GM18502 (cell line): ENCODE results near the gene KIAA0408.
A peak's percentile ranks its signal among the peaks of the same experiment; 100 is the strongest.

ENCODE experiments used
- ATAC-seq: cut with Tn5 transposase; IDR thresholded peaks from one replicate; pipeline ENCODE4 v1.9.1; 2021; ENCODE audit warnings: mild to moderate bottlenecking; ENCODE audit not compliant: unreplicated experiment, poor library complexity

Gene KIAA0408

DNA sequence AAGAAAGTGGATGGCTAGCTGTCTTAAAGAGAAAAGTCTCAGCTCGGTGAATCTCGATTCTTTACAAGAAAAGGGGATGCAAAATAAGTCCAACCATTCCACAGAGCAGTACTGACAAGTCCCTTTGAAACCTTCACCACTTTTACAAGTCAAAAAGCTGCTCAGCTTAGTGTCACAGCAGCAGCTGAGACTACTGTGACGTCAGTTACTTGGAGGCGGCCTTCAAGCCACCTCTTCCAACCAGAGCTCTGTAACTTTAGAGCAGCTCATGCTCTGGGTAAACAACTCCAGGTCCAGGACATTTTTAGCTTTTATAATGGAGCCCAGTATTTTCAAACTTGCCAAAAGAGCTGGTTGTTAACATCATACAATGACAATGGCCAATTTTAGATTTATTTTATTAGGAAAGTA lies at the start of gene KIAA0408:
TSS of gene KIAA0408 (minus strand) at position 159 of the 411 bp plus-strand sequence. CDS start 5,408 bp downstream, outside the sequence.
- ATAC-seq, result no peak

DNA sequence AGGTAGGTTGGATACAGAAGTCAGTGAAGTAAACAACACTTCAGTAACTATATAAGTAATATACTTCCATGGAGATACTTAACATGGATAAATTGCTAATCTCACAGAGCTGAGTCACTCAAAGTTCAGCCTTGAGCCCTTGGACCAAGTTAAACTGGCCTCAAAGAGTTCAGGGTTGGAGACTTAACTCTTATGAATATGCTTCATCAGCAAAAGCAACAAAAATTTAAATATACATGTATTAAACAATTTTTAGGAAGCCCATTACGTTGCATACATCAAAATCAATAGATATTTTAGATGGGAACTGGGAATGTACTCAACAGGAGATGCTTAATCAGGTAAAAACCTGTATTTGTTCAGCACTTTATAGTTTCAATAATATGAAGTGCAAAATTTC lies 47.7 kb upstream of the KIAA0408 start:
- ATAC-seq, result no peak

DNA sequence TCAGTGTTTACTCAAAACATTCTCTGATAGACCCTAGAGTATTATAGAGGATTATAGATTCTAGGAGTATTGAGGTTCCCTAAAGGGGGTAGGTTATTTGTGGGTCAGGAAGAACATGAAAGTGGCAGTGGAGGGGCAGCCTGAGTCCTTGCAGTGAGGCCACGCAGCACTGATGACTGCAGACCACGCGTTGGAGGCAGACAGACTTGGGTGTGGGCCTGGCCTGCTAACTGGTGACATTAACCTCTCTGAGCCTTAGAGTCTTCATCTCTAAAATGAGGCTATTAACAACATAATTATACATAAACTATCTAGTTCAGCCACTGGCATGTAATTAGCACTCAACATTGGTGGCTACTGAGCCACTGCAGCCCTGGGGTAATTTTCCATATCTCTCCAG lies 43.8 kb upstream of the KIAA0408 start:
- ATAC-seq, result no peak

DNA sequence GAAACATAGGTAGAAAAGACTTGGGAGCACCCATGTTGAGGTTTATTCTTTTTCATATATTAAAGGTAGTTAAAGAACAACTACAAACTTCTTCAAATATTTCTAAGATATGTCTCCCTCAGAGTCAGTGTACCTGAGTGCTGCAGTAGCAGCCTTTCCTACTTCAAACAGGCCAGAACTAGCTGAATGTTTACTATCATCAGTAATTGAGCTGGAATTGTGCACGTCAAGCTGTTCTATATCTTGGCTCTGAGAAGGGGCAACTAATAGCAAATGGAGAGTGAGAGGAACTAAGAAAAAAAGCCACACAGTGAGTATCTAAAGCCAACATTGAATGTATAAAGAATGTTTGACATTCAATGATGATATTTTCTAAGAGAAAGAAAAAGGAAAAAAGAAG lies 38.2 kb upstream of the KIAA0408 start:
- no peak for ATAC-seq

DNA sequence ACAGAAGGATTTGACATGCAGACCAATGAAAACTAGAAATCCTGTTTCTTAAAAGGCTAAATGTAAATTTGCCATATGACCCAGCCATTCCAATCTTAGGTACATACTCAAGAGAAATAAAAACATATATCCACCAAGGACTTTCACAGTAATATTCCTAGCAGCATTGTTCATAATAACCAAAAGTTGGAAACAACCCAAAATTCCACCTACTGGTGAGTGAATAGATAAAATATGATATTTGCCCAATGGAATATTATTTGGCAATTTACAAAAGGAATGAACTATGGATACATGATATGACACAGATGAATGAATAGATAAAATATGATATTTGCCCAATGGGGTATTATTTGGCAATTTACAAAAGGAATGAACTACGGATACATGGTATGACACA lies 37.3 kb upstream of the KIAA0408 start:
- ATAC-seq, result no peak

DNA sequence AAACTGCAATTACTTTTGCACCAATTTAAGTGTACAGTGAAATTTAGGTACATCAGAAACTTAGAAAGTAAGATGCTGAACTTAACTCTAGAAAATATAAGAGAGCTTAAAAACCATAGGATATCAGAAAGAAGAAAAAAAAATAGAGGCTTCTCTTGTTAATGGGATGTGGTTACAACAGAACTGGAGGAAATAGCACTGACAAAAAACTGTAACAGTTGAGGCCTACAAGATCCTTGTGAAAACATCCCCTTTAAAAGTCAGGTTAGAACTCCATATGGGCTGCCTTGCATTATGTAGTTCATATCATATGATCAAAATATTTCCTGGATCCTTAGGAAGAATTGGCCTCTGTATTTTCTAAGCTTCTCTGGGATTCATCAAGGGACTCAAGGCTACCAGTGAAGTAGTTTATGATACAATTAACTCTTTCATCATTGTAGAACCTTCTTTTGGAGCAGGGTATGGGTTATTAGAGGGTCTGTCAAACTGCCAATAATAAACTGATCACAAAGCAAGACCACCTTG lies 35.1 kb upstream of the KIAA0408 start:
- ATAC-seq, result no peak

DNA sequence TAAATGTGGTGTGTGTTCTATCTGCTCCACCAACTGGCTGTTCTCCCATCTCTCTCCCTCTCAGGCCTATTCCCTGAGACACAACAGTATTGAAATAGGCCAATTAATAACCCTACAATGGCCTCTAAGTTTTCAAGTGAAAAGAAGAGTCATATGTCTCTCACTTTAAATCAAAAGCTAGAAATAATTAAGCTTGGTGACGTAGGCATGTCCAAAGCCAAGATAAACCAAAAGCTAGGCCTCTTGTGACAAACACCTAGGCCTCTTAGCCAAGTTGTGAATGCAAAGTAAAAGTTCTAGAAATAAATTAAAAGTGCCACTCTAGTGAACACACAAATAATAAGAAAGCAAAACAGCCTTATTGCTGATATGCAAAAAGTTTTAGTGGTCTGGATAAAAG lies 30.1 kb upstream of the KIAA0408 start:
- ATAC-seq, result no peak

DNA sequence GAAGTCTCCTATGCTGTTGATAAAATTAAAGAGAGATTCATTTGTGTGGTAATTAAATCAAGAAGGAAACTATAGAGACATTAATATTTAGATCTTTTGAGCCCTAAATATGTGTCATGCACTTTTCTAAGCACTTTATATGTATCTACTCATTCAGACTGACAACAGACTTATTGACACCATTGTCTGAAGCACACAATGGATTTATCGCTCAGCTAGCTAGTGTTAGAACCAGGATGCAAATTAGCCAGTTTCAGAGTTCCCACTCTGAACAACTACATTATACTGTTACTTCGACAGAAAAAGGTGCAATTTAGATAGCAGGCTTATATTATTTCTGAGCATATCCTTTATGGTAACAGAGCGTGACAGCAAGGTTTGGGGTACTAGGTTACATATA lies 27.7 kb upstream of the KIAA0408 start:
- ATAC-seq, result no peak

DNA sequence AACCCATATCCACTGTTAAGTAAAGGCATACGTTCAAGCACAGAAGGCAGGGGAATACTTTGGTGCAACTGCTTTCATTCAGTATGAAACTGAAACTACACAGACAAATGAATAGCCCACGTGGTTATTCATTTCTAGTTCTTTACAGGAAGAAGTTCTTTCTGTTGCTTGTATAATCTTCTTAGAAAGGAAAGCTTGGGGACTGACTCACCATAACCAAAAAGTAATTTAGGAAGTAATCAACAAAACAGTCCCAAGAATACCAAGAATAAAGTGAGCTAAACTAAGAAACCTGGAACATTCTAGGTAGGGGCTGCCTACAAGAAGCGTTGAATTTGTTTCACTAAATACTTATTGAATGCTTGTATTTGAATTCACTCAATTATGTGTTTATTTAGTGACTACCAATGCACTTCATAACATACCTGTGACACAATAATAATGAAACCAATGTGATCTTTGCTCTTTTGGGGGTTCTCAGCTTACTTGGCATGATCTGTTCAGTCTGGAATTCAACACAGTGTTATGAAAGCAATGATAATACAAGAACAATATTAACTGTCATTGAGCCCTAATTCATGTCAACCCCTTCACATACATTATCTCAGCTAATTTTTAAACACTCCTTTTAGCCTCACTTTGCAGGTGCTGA lies 25.1 kb upstream of the KIAA0408 start:
- ATAC-seq, result peak; percentile 100

DNA sequence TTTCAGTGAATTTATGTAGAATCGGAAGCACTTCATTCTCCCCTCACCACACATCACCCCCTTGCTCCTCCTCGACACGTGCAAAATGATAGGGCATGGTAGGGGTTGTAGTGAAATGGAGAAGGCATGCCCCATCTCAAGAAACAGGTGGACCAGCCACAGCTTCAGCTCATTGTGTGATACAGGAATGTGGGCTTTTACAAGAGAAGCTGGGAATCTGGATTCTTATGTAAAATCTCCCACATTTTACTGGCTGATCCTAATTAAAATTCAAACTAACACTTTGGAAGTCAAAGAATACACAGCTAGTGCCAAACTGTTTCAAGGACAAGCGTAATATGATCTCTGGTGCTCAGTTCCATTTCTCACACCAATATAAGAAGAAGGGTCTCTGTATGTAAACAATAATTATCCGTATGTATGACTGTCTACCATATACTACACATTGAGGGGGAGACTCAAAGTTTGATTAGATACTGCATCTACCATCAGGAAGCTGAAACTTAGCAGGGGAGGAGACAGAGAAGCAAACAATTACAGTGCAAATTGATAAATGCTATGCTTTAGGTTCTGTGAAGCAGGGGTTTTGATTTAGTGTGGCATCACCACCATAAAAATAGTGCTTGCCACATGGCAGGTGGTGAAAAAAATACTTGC lies 24.3 kb upstream of the KIAA0408 start:
- ATAC-seq, result peak; percentile 30

DNA sequence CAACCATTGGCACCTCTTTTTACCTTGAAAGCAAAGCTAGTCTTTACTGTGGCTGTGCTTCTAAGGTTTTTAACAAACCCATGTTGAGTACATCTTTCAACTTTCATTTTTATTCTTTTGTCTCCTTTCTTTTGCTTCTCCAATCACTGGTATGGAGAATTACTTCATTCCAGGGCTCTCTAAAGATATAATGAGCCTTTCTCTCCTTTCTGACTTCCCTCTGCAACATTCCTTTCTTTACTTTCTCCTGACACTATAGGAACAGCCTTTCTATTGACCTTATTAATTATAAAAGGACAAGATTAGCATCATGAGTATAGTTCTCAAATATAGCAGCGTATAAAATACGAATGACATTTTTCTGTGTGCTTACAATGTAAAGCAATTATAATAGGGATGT lies 23.1 kb upstream of the KIAA0408 start:
- ATAC-seq, result no peak

DNA sequence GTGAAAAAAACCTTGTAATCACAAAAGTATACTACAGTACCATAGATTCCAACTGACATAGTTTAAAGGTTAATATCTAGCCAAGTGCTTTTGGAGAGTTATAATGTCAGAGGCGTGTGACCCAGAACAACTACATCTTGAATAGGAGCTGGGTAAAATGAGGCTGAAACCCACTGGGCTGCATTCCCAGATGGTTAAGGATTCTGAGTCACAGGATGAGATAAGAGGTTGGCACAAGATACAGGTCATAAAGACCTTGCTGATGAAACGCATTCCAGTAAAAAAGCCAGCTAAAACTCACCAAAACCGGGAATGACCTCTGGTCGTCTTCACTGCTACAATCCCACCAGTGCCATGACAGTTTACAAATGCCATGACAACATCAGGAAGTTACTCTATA lies 22.4 kb upstream of the KIAA0408 start:
- ATAC-seq, result no peak

DNA sequence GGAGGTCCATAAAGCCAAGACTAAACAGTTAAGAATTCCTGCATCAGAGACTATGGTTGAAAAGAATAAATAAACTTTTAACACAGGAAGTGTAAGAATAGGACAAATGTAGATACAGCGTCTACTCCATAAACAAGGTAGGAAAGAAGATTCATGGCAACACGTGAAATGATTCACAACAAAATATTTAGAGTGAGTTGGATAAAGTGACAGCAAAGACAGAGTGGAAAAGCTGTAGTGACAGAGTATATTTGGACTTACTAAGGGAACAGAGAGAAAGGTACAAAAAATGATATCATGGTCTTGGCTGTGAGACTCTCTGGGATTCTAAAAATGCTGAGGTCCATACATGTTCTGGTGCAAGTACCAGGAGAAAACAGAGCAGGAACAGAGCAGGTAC lies 21.9 kb upstream of the KIAA0408 start:
- no peak for ATAC-seq

DNA sequence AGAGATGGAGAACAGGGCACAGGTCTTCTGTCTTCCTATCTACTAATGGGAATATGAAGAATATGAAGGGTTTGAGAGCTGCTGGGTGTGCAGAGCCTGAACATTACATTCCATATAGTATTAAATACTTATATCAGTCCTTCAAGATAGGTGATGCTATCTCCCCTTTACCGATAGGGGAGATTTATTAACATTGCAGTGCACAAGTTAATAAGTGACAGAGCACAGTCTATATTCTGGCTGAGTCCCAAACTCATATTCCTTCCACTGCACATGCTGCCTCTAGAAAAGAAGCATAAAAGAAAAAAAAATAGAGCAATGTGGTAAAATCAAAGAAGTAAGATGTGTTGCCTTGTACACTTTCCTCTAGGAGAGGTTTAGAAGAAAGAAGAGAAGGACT lies 18.5 kb upstream of the KIAA0408 start:
- ATAC-seq, result no peak

DNA sequence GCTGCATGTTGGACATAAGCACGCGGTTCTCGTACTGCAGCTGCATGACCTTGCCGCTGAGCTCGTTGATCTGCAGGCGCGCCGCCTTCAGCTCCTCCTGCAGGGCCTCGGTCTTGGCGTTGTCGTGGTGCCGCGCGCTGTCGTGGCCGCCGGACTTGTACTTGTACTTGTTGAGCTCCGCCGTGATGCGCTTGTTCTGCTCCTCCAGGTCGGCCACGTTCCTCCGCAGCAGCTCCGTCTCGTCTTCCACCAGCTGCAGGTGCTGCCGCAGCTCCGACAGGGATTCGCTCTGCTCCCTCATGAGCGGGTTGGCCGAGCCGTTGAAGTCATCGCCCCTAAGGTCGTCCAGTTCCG lies 16.6 kb upstream of the KIAA0408 start:
- no peak for ATAC-seq

DNA sequence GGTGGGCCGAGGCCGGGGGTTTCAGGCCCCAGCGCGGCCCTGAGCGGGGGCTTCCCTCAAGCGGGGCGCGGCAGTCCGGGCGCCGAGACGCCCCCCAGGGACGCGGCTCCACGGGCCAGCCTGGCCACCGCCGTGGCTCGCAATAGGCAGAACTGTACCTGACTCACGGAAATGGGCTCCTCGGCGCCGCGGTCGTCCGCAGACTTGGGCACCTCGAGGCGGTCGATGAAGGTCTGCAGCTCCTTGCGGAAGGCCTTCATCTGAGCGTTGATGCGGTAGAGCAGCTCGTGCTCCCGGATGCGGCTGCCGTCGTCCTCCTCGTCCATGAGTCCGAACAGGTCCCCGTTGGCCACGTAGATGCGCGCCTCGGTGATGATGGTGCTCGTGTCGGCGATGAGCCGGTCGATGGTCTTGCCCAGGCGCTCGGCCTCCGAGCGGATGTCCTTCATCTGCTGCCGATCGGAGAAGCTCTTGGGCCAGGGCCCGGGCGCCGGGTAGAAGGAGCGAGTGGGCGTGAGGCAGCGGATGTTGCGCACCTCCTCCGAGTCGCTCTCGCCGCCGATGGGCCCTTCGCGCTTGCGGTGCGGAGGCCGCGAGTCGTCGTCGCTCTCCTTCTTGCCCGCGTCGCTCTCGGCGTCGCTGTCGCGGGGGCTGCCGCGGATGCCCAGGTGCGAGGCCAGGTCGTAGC lies 16.1 kb upstream of the KIAA0408 start:
- no peak for ATAC-seq

DNA sequence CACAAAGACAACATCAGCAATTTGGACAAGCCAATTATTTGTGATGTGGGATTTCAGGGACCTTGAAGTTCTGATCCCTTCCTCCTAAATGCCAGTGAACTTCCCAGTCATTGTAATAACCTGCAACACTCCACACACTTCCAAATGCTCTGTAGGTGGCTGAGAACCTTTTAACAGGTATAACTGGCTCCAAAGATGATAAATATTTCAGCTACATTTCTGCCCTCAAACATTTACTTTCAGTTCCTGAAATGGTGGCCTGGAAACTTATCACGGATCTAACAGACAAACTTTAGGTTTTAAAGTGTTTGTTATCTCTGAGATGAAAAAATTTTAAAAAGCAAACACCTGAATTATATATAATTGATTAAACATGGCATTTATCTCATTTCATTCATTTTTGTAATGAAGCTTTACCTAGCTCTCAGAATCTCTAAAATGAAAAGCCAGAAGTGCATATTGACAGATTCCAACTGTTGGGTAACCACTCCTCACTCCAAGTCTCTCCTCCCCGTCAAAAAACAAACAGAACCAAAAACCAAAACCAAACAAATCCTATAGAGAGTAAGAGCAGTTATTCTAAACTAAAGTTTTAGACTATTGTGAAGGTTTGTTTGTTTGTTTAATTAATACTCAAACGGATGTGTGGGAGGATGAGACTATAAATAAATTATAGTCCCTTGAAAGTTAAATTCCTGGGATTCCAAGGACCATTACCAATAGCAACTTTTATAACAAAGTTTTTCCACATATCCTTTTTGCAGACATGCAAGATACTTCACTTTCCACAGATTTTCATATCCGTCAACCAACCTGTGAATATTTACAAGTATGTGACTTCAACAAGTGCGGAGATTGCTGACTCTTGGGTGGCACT lies 12.4 kb upstream of the KIAA0408 start:
- peak; percentile 61 for ATAC-seq

DNA sequence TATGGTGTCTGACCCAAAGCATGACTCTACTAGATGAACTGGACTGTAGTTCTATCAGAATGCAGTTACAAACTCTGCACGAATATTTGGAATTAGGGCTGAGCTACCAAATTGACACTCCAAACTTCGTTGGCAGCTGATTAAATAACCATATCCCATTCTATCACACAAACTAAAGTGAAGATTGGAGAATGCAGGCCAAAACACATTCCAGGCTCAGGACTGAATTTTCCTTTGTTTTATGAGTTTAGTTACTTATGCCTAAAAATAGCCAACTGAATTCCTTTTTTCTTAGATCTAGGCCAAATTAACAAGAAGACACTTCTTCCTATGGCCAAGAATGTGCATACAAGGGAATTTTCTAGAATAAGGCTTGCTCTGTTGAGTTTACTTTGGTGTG lies 9.7 kb upstream of the KIAA0408 start:
- no peak for ATAC-seq

DNA sequence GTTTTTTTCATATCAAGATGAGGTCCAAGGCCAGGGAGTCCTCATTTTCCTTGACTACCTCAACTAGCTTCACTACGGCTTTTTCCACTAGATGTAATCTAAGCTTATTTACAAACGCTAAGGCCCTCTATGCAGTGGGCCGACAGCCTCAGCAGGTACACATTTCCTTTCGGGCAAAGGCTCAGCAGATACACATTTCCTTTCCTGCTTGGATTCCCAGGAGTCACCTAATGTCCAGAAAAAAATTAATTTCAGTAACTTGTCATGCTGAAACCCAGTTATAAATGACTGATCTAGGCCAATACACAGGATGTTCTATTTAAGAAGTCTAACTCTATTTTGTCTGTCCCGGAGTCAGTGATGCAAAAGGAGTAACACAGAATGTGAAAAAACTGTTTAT lies 7.2 kb upstream of the KIAA0408 start:
- no peak for ATAC-seq

DNA sequence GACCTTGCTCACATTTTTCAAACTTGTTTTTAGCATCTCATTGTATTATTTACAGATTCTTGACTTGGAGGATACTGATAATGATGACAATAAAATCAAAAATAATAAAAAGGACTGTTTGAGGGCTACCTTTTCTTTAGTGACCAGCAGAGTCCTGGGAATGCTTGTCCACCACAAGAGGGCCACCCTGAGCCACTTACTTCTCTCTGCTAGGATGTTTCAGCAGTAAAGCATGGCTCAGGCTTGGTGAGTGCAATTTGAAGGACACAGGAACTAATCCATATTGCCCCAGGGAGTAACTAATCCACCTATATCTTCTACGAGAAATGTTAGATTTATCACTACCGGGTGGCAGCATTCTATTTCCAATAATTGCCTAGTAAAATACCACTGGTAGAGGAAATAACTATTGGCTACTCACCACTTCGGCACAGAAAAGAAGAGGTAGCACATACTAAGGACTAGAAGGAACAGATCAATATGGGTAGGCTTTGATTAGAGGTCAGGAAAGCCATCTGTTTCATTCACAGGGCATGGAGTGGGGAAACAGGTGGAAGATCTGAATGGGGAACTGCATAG lies 5.8 kb upstream of the KIAA0408 start:
- peak; percentile 89 for ATAC-seq
